Endothelial cell of umbilical vein (primary cell): ENCODE results near the gene NELL2. TPM values are rescaled to one million over a fixed set of nuclear protein-coding genes. Genes with fewer than 3 reads are reported as not detected.

Experiments
- BruUV-seq: library from RNA; stranded (reverse); fragments of 400-500 nt; replicated peaks from 2 replicates; lab custom pipeline; 2021; lab: Mats Ljungman, UMichigan
- CTCF ChIA-PET: fragments of 300-600, 350-600 bp; sonication (Branson Sonifier 250); formaldehyde crosslinking; loops from one replicate; lab custom pipeline; 2021; ENCODE audit warnings: antibody characterized with exemption, inconsistent platforms; lab: Charles Lee
- POLR2A ChIA-PET: fragments of 300-600, 350-600 bp; sonication (Branson Sonifier 250); formaldehyde crosslinking; loops from one replicate; lab custom pipeline; 2021; ENCODE audit warnings: antibody characterized with exemption, inconsistent platforms; lab: Charles Lee
- DNase-seq: peaks from one replicate; pipeline ENCODE4 v3.0.0-alpha.2; 2011; ENCODE audit warnings: low read depth, low spot score
- FAIRE-seq: peaks from 2 replicates; lab custom pipeline; 2011; peaks lifted over from hg19 to GRCh38; lab: Jason Lieb, UNC
- H2AFZ ChIP-seq: 2 replicates; pipeline ENCODE4 v1.6.0; 2012; ENCODE audit warnings: low read depth, low read length, control low read depth, inconsistent platforms
- H3K27ac ChIP-seq: 2 replicates; pipeline ENCODE4 v1.5.1; 2011; ENCODE audit warnings: low read depth, mild to moderate bottlenecking, control low read depth, low read length, moderate library complexity; ENCODE audit not compliant: insufficient read depth
- H3K27me3 ChIP-seq, 2 experiments: 2 replicates each; pipeline versions ENCODE4 v1.6.0 to v1.6.1; 2011; ENCODE audit warnings: low read length in 2 of 2, mixed read lengths in 1 of 2; ENCODE audit not compliant: control insufficient read depth in 2 of 2, insufficient read depth in 2 of 2
- H3K36me3 ChIP-seq, 2 experiments: 2 replicates in 1 of 2; 3 replicates in 1 of 2; pipeline ENCODE4 v1.5.1; 2011; ENCODE audit warnings: low read length in 2 of 2, mild to moderate bottlenecking in 1 of 2, moderate library complexity in 1 of 2; ENCODE audit not compliant: control insufficient read depth in 2 of 2, insufficient read depth in 2 of 2; ENCODE audit errors: extremely low read depth in 1 of 2
- H3K4me1 ChIP-seq: 3 replicates; pipeline ENCODE4 v1.5.1; 2011; ENCODE audit warnings: mild to moderate bottlenecking, low read length; ENCODE audit not compliant: control insufficient read depth, insufficient read depth; ENCODE audit errors: extremely low read depth
- H3K4me2 ChIP-seq: 2 replicates; pipeline ENCODE4 v1.6.1; 2011; ENCODE audit warnings: low read length, control low read depth, mixed read lengths; ENCODE audit not compliant: insufficient read depth
- H3K4me3 ChIP-seq, 3 experiments: fragments of 200-600 bp in 1 of 3; sonication (generic), shearing (Covaris generic) in 1 of 3; replicated peaks in 1 of 3; 2 replicates each; pipeline ENCODE4 v1.5.1; 2011 to 2016; ENCODE audit warnings: control low read depth in 3 of 3, low read length in 3 of 3, mild to moderate bottlenecking in 2 of 3, inconsistent platforms in 1 of 3, low read depth in 1 of 3, moderate library complexity in 1 of 3; ENCODE audit not compliant: insufficient read depth in 1 of 3
- H3K79me2 ChIP-seq: 2 replicates; pipeline ENCODE4 v1.6.0; 2012; ENCODE audit warnings: low read length, inconsistent platforms; ENCODE audit not compliant: control insufficient read depth, insufficient read depth
- H3K9ac ChIP-seq: replicated peaks from 2 replicates; pipeline ENCODE3; 2011; ENCODE audit warnings: low read length, control low read depth; ENCODE audit not compliant: insufficient read depth; ENCODE audit errors: extremely low read depth
- H3K9me1 ChIP-seq: replicated peaks from 3 replicates; pipeline ENCODE4 v1.6.0; 2011; ENCODE audit warnings: mild to moderate bottlenecking, low read length; ENCODE audit not compliant: control insufficient read depth, insufficient read depth; ENCODE audit errors: extremely low read depth
- H3K9me3 ChIP-seq: replicated peaks from 2 replicates; pipeline ENCODE4 v1.5.1; 2012; ENCODE audit warnings: low read length, inconsistent platforms; ENCODE audit not compliant: control insufficient read depth, insufficient read depth
- H4K20me1 ChIP-seq: replicated peaks from 2 replicates; pipeline ENCODE3; 2011; ENCODE audit warnings: mild to moderate bottlenecking, low read length; ENCODE audit not compliant: control insufficient read depth, insufficient read depth; ENCODE audit errors: extremely low read depth
- EZH2 ChIP-seq: IDR thresholded peaks from 2 replicates; pipeline ENCODE4 v1.6.1; 2012; ENCODE audit warnings: borderline replicate concordance, low read depth, mild to moderate bottlenecking, moderate library complexity, low read length, inconsistent platforms; ENCODE audit not compliant: severe bottlenecking
- FOS ChIP-seq: IDR thresholded peaks from 2 replicates; pipeline ENCODE4 v1.6.1; 2011; ENCODE audit warnings: mild to moderate bottlenecking, low read length, moderate library complexity, borderline replicate concordance; ENCODE audit not compliant: insufficient read depth
- GATA2 ChIP-seq: IDR thresholded peaks from 2 replicates; pipeline ENCODE4 v1.7.0; 2011; ENCODE audit warnings: low read depth, mild to moderate bottlenecking, moderate library complexity, mixed read lengths, low read length; ENCODE audit not compliant: insufficient read length, insufficient read depth
- JUN ChIP-seq: IDR thresholded peaks from 2 replicates; pipeline ENCODE4 v1.6.1; 2011; ENCODE audit warnings: borderline replicate concordance, low read depth; ENCODE audit not compliant: insufficient read length, insufficient read depth
- MAX ChIP-seq: IDR thresholded peaks from 2 replicates; pipeline ENCODE4 v1.6.1; 2011; ENCODE audit not compliant: insufficient read depth, insufficient read length
- MYC ChIP-seq: IDR thresholded peaks from one replicate; pipeline ENCODE4 v1.6.1; 2011; ENCODE audit warnings: mild to moderate bottlenecking, low read depth, low read length
- POLR2A ChIP-seq: IDR thresholded peaks from 2 replicates; pipeline ENCODE4 v1.6.1; 2012; ENCODE audit warnings: low read depth, mild to moderate bottlenecking, control low read depth, low read length
- POLR2AphosphoS5 ChIP-seq: IDR thresholded peaks from 2 replicates; pipeline ENCODE4 v1.6.1; 2012; ENCODE audit warnings: low read depth, mild to moderate bottlenecking, control low read depth, low read length, moderate library complexity; ENCODE audit not compliant: insufficient read depth
- dilution Hi-C: fragments of 300-500 bp; cut with MboI; formaldehyde crosslinking; loops from one replicate; pipeline ENCODE4 v1.15.0; 2019; ENCODE audit warnings: low sequenced_read_pairs; ENCODE audit not compliant: extremely low pct_ligation_motif_present
- intact Hi-C: fragments of 100-400 bp; cut with micrococcal nuclease; formaldehyde crosslinking; loops from one replicate; pipeline ENCODE4 v1.10.0; 2022
- polyA plus RNA-seq, 4 experiments: library from polyadenylated mRNA; depleted of rRNA in 3 of 4; stranded (reverse) in 3 of 4; unstranded in 1 of 4; fragments of >200 nt; gene quantifications; 2 replicates each; pipeline versions ENCODE4 v1.2.1 to v1.2.3, GENCODE V29; 2011 to 2012; ENCODE audit warnings: missing spikeins in 1 of 4
- total RNA-seq: library from RNA; stranded (reverse); gene quantifications from 2 replicates; pipeline ENCODE4 v1.2.3, GENCODE V29; 2021
- TF ChIP-seq, protein P1 (sequence below), 2 donors: IDR thresholded peaks; 1 replicate in 1 of 2; 2 replicates in 1 of 2; pipeline ENCODE4 v1.5.1; 2011; ENCODE audit warnings: low read length in 2 of 2, mild to moderate bottlenecking in 2 of 2, moderate library complexity in 2 of 2, control low read depth in 1 of 2, inconsistent platforms in 1 of 2, low read depth in 1 of 2; ENCODE audit not compliant: insufficient read depth in 1 of 2; ENCODE audit errors: extremely low read depth in 1 of 2

The NELL2 gene
- total and polyA plus RNA-seq, 2 donors (not counting 3 experiments of a cell fraction or from before 2014, with no cell fraction given) = 0.11 to 0.49 TPM

DNA sequence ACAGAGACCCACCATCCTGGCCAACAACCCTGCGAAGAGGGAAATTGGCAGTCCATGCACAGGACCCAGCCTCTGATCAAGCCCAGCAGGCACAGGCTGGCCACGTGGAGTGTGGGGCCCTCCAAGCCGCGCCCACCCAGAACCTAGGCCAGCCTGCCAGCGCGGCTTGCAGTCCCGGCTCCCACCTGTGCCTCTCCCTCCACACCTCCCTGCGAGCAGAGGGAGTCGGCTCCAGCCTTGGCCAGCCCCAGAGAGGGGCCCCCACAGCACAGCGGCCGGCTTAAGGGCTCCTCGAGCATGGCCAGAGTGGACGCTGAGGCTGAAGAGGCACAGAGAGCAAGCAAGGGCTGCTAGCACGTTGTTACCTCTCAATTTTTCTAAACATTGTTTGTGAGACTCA lies 373.4 kb downstream of the NELL2 start:
- H3K27ac ChIP-seq = no peak overlapping the region
- TF ChIP-seq EZH2 (no peak), MYC (no peak), MAX (no peak), JUN (no peak), POLR2A (no peak)
- TF ChIP-seq, protein P1, sequence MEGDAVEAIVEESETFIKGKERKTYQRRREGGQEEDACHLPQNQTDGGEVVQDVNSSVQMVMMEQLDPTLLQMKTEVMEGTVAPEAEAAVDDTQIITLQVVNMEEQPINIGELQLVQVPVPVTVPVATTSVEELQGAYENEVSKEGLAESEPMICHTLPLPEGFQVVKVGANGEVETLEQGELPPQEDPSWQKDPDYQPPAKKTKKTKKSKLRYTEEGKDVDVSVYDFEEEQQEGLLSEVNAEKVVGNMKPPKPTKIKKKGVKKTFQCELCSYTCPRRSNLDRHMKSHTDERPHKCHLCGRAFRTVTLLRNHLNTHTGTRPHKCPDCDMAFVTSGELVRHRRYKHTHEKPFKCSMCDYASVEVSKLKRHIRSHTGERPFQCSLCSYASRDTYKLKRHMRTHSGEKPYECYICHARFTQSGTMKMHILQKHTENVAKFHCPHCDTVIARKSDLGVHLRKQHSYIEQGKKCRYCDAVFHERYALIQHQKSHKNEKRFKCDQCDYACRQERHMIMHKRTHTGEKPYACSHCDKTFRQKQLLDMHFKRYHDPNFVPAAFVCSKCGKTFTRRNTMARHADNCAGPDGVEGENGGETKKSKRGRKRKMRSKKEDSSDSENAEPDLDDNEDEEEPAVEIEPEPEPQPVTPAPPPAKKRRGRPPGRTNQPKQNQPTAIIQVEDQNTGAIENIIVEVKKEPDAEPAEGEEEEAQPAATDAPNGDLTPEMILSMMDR (IDR thresholded peaks at IDR 0.05; ENCODE audit: extremely low read depth in 1 of 2, insufficient read depth in 1 of 2, low read depth in 1 of 2, low read length in 2 of 2) = no peak
- no peak for FAIRE-seq
- no peaks in the 10 kb centered on the region for H3K9me1 ChIP-seq
- H3K79me2 ChIP-seq = no peaks in the 10 kb centered on the region
- no peaks in the 10 kb centered on the region for H3K4me1 ChIP-seq
- no peaks in the 10 kb centered on the region for H3K27me3 ChIP-seq
- dilution Hi-C loops (no loop called here), intact Hi-C loops (no loop called here)
- no TSS peak for BruUV-seq
- no peak overlapping the region for H2AFZ ChIP-seq
- DNase-seq = no peak
- H3K4me3 ChIP-seq = no peak overlapping the region
- no peaks in the 10 kb centered on the region for H4K20me1 ChIP-seq
- POLR2A ChIA-PET = no interaction called here
- H3K9me3 ChIP-seq = no peaks in the 10 kb centered on the region
- CTCF ChIA-PET = no interaction called here
- H3K9ac ChIP-seq = no peak overlapping the region
- H3K36me3 ChIP-seq = no peaks in the 10 kb centered on the region
- H3K4me2 ChIP-seq = no peak overlapping the region

GRCh38 chr12:44500423-44500822 lies 375.7 kb downstream of the NELL2 start:
- Histone ChIP-seq H3K9ac (no peak overlapping the region), H3K27me3 (no peaks in the 10 kb centered on the region), H3K4me2 (no peak overlapping the region), H3K36me3 (no peaks in the 10 kb centered on the region), H3K79me2 (no peaks in the 10 kb centered on the region), H3K4me3 (no peak overlapping the region), H3K4me1 (no peaks in the 10 kb centered on the region), H4K20me1 (no peaks in the 10 kb centered on the region), H3K9me1 (no peaks in the 10 kb centered on the region), H3K9me3 (no peaks in the 10 kb centered on the region), H2AFZ (no peak overlapping the region), H3K27ac (no peak overlapping the region)
- FAIRE-seq (no peak), DNase-seq (no peak)
- dilution Hi-C loops (no loop called here), intact Hi-C loops (no loop called here)
- no TSS peak for BruUV-seq
- TF ChIP-seq POLR2A (no peak), GATA2 (no peak), FOS (no peak), EZH2 (no peak), MYC (no peak), POLR2AphosphoS5 (no peak), JUN (no peak), MAX (no peak)
- TF ChIP-seq, protein P1 (IDR thresholded peaks at IDR 0.05; ENCODE audit: extremely low read depth in 1 of 2, insufficient read depth in 1 of 2, low read depth in 1 of 2, low read length in 2 of 2) = no peak
- ChIA-PET POLR2A (no interaction called here), CTCF (no interaction called here)
